ENCODE data around the gene SLC35A1.

DNA sequence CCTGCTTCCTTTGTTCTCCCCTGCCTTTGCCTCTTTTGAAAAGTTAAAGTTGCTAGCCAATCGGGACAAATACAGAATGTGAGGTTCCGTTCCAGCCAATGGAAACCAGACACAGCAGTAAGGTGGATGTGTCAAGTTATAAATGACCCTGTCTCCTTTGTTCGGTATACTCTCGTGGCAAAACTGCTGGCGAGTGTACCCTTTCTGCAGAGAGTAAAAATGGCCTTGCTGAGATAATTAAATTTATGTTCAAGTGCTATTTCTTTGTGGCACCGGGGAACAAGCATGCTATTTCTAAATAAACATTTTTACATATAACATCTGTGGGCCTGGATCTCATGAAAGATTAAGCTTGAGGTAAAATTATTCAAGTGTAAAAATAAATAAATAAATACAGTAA lies 66.8 kb downstream of the SLC35A1 start:
- TF ChIP-seq POLR2AphosphoS5 (IDR thresholded peaks at IDR 0.05; ENCODE audit: low read depth, low read length) (no peak), POLR2A (IDR thresholded peaks at IDR 0.05; ENCODE audit: low read depth, low read length) (no peak), TAF1 (IDR thresholded peaks at IDR 0.05; ENCODE audit: borderline replicate concordance, low read depth, low read length) (no peak)

Measured in GM12892 (cell line).